Testis (tissue), 2 donors: ENCODE data around the gene FANCG.

ENCODE experiments used
- POLR2A ChIP-seq: fragments of 450-650 bp; IDR thresholded peaks from one replicate; pipeline ENCODE4 v1.6.1; 2017; ENCODE audit warnings: antibody characterized with exemption, mild to moderate bottlenecking, moderate library complexity
- TF ChIP-seq, protein P1 (sequence below), 3 experiments: fragments of 450-650 bp in 2 of 3; fragments of 200-600 bp in 1 of 3; sonication (generic) in 1 of 3; IDR thresholded peaks; one replicate each; pipeline ENCODE4 v1.5.1; 2016 to 2019; ENCODE audit warnings: antibody characterized with exemption in 3 of 3, mild to moderate bottlenecking in 2 of 3, moderate library complexity in 1 of 3

DNA sequence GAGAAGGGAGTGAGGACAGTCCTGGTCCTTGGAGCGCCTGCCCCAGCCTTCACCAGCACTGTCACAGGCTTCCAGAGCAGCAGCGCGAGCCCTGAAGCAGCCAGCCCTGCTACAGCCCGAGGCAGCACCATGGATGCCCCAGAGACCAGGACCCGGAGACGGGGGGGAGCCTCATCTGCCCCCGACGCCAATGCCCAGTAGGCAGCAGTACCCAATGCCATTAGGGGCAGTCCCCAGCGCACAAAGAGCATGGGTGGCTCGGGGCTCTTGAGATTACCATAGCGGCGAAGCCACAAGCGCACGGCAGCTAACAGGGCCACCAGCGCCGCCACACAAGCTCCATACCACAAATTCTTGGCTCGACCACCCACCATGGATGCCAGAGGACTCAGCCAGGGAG is 11.8 kb upstream of the FANCG start:
- TF ChIP-seq, protein P1, sequence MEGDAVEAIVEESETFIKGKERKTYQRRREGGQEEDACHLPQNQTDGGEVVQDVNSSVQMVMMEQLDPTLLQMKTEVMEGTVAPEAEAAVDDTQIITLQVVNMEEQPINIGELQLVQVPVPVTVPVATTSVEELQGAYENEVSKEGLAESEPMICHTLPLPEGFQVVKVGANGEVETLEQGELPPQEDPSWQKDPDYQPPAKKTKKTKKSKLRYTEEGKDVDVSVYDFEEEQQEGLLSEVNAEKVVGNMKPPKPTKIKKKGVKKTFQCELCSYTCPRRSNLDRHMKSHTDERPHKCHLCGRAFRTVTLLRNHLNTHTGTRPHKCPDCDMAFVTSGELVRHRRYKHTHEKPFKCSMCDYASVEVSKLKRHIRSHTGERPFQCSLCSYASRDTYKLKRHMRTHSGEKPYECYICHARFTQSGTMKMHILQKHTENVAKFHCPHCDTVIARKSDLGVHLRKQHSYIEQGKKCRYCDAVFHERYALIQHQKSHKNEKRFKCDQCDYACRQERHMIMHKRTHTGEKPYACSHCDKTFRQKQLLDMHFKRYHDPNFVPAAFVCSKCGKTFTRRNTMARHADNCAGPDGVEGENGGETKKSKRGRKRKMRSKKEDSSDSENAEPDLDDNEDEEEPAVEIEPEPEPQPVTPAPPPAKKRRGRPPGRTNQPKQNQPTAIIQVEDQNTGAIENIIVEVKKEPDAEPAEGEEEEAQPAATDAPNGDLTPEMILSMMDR (IDR thresholded peaks at IDR 0.05): no peak
- TF ChIP-seq POLR2A: no peak
